Caco-2 (cell line): ENCODE results near the gene NAALADL2. TPM values are rescaled to one million over a fixed set of nuclear protein-coding genes. Genes with fewer than 3 reads are reported as not detected.
"Not testable (repeated sequence)": the region's sequence is repeated elsewhere in the genome, so short reads cannot be mapped to it uniquely, and the experiment has no call there.

Experiments
- BruUV-seq: library from RNA; stranded (reverse); fragments of 400-500 nt; replicated peaks from 2 replicates; lab custom pipeline; 2021; lab: Mats Ljungman, UMichigan
- CTCF ChIA-PET: fragments of 300-600 bp; sonication (Branson Sonifier 250); formaldehyde crosslinking; loops from one replicate; lab custom pipeline; 2022; ENCODE audit warnings: antibody characterized with exemption; lab: Charles Lee
- POLR2A ChIA-PET: fragments of 300-600 bp; sonication (Branson Sonifier 250); formaldehyde crosslinking; loops from one replicate; lab custom pipeline; 2022; ENCODE audit warnings: antibody characterized with exemption; lab: Charles Lee
- DNase-seq, 2 experiments: peaks; one replicate each; pipeline versions ENCODE4 v3.0.0 to v3.0.0-alpha.2; 2020 to 2022
- H3K27me3 ChIP-seq: replicated peaks from 2 replicates; pipeline ENCODE4 v1.6.0; 2011; ENCODE audit warnings: low read length; ENCODE audit not compliant: control insufficient read depth, insufficient read depth
- H3K36me3 ChIP-seq: 2 replicates; pipeline ENCODE4 v1.5.1; 2011; ENCODE audit warnings: low read length; ENCODE audit not compliant: control insufficient read depth, insufficient read depth
- H3K4me1 ChIP-seq: fragments of 250-450 bp; sonication (Bioruptor Pico); 2 replicates; pipeline ENCODE4 v1.5.1; 2020; ENCODE audit warnings: mild to moderate bottlenecking
- H3K4me3 ChIP-seq: 2 replicates; pipeline ENCODE4 v1.5.1; 2011; ENCODE audit warnings: low read depth, mild to moderate bottlenecking, control low read depth, low read length
- H3K9me3 ChIP-seq: fragments of 250-450 bp; sonication (Bioruptor Pico); 2 replicates; pipeline ENCODE4 v1.5.1; 2020; ENCODE audit warnings: mild to moderate bottlenecking, moderate library complexity
- H3K27ac Mint-ChIP-seq: one replicate; pipeline ENCODE4 v1.8.0; 2022; ENCODE audit warnings: mixed read lengths; ENCODE audit not compliant: unreplicated experiment
- H3K27me3 Mint-ChIP-seq: one replicate; pipeline ENCODE4 v1.8.0; 2022; ENCODE audit warnings: mixed read lengths; ENCODE audit not compliant: insufficient read depth, unreplicated experiment
- H3K36me3 Mint-ChIP-seq: one replicate; pipeline ENCODE4 v1.8.0; 2022; ENCODE audit warnings: mild to moderate bottlenecking, mixed read lengths; ENCODE audit not compliant: insufficient read depth, unreplicated experiment
- H3K4me1 Mint-ChIP-seq: one replicate; pipeline ENCODE4 v1.8.0; 2022; ENCODE audit warnings: low read depth, mixed read lengths; ENCODE audit not compliant: unreplicated experiment
- H3K4me3 Mint-ChIP-seq: one replicate; pipeline ENCODE4 v1.8.0; 2022; ENCODE audit warnings: mild to moderate bottlenecking, moderate library complexity, mixed read lengths; ENCODE audit not compliant: unreplicated experiment
- H3K9me3 Mint-ChIP-seq: one replicate; pipeline ENCODE4 v1.8.0; 2022; ENCODE audit warnings: mixed read lengths; ENCODE audit not compliant: unreplicated experiment
- intact Hi-C: fragments of 100-400 bp; cut with micrococcal nuclease; formaldehyde crosslinking; loops from one replicate; pipeline ENCODE4 v1.10.0; 2022; ENCODE audit not compliant: unreplicated experiment
- total RNA-seq: library from RNA; stranded (reverse); gene quantifications from 2 replicates; pipeline ENCODE4 v1.2.3, GENCODE V29; 2022
- TF ChIP-seq, protein P1 (sequence below), 2 experiments: fragments of 200-600 bp in 1 of 2; IDR thresholded peaks; 1 replicate in 1 of 2; 2 replicates in 1 of 2; pipeline versions ENCODE4 v1.5.1 to v1.8.0; 2011 to 2022; ENCODE audit warnings: antibody characterized with exemption in 1 of 2, control low read depth in 1 of 2, inconsistent platforms in 1 of 2, low read depth in 1 of 2, low read length in 1 of 2, mild to moderate bottlenecking in 1 of 2, moderate library complexity in 1 of 2; ENCODE audit not compliant: insufficient read depth in 1 of 2, severe bottlenecking in 1 of 2, unreplicated experiment in 1 of 2

The NAALADL2 gene
- total RNA-seq, 1 experiment from 2014 or later = 4.4 TPM

DNA sequence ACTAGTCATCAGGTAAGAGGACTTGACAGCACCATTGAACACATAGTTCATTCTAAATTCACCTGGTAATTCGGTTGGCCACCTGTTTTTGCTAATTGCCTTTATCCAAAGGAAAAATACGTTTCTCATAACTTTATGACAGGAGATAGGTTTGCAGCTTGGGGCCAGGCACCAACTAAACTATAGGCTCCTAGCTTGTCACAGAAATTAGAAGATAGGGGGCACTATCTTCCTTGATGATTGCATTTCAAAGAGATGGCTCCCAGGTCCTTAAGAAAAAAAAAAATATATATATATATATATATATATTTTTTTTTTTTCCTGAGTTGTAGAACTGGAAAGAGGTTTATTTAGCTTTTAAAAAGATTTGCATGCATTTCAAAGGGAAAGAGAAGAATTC is 563.6 kb downstream of the NAALADL2 start:
- Histone ChIP-seq H3K4me3 (no peak overlapping the region), H3K9me3 (no peaks in the 10 kb centered on the region), H3K36me3 (no peaks in the 10 kb centered on the region), H3K27me3 (no peaks in the 10 kb centered on the region), H3K4me1 (no peaks in the 10 kb centered on the region)
- Mint-ChIP-seq H3K27me3 (no peaks in the 10 kb centered on the region), H3K27ac (no peak overlapping the region), H3K9me3 (no peaks in the 10 kb centered on the region), H3K4me1 (no peaks in the 10 kb centered on the region), H3K36me3 (no peaks in the 10 kb centered on the region), H3K4me3 (no peak overlapping the region)
- no peak for DNase-seq
- intact Hi-C loops = no loop called here
- ChIA-PET CTCF (no interaction called here), POLR2A (no interaction called here)
- no TSS peak for BruUV-seq
- TF ChIP-seq, protein P1, sequence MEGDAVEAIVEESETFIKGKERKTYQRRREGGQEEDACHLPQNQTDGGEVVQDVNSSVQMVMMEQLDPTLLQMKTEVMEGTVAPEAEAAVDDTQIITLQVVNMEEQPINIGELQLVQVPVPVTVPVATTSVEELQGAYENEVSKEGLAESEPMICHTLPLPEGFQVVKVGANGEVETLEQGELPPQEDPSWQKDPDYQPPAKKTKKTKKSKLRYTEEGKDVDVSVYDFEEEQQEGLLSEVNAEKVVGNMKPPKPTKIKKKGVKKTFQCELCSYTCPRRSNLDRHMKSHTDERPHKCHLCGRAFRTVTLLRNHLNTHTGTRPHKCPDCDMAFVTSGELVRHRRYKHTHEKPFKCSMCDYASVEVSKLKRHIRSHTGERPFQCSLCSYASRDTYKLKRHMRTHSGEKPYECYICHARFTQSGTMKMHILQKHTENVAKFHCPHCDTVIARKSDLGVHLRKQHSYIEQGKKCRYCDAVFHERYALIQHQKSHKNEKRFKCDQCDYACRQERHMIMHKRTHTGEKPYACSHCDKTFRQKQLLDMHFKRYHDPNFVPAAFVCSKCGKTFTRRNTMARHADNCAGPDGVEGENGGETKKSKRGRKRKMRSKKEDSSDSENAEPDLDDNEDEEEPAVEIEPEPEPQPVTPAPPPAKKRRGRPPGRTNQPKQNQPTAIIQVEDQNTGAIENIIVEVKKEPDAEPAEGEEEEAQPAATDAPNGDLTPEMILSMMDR (IDR thresholded peaks at IDR 0.05; ENCODE audit: insufficient read depth in 1 of 2, low read depth in 1 of 2, low read length in 1 of 2, severe bottlenecking in 1 of 2, unreplicated experiment in 1 of 2) = no peak

DNA sequence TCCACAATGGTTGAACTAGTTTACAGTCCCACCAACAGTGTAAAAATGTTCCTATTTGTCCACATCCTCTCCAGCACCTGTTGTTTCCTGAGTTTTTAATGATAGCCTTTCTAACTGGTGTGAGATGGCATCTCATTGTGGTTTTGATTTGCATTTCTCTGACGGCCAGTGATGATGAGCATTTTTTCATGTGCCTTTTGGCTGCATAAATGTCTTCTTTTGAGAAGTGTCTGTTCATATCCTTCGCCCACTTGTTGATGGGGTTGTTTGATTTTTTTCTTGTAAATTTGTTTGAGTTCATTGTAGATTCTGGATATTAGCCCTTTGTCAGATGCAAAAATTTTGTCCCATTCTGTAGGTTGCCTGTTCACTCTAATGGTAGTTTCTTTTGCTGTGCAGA is 564.7 kb downstream of the NAALADL2 start:
- H3K4me3 ChIP-seq, H3K36me3 Mint-ChIP-seq, BruUV-seq, H3K4me1 Mint-ChIP-seq, H3K27ac Mint-ChIP-seq, H3K9me3 Mint-ChIP-seq, H3K4me1 ChIP-seq, DNase-seq, H3K27me3 Mint-ChIP-seq, H3K4me3 Mint-ChIP-seq, H3K9me3 ChIP-seq, H3K36me3 ChIP-seq, CTCF ChIA-PET, H3K27me3 ChIP-seq, intact Hi-C loops, POLR2A ChIA-PET: not testable (repeated sequence)

DNA sequence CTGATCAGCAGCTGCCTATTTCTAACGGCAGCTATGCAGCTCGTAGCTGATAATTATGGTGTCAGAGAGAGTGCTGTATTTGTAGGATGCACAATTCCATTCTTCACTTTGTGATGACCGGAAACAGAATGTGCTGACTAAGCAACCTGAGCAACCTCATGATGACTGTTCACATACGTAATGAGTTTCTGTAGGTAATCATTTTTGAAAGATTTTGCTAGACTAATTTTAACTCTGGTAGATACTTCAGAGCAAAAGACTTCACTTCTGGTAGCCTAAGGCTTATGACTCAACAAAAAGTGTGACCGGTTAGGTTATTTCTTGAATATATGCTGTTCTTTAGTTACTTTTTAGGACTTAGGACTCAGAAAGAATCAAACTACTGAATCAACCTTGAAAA is 567.7 kb downstream of the NAALADL2 start:
- intact Hi-C loops = no loop called here
- ChIA-PET CTCF (no interaction called here), POLR2A (no interaction called here)
- BruUV-seq = no TSS peak
- H3K9me3 Mint-ChIP-seq = no peaks in the 10 kb centered on the region
- H3K4me3 Mint-ChIP-seq = no peak overlapping the region
- no peaks in the 10 kb centered on the region for H3K36me3 Mint-ChIP-seq
- TF ChIP-seq, protein P1 (IDR thresholded peaks at IDR 0.05; ENCODE audit: insufficient read depth in 1 of 2, low read depth in 1 of 2, low read length in 1 of 2, severe bottlenecking in 1 of 2, unreplicated experiment in 1 of 2) = no peak
- no peak overlapping the region for H3K27ac Mint-ChIP-seq
- Histone ChIP-seq H3K36me3 (no peaks in the 10 kb centered on the region), H3K4me3 (no peak overlapping the region), H3K4me1 (peaks cover 8% of the 10 kb centered on the region), H3K27me3 (no peaks in the 10 kb centered on the region), H3K9me3 (no peaks in the 10 kb centered on the region)
- H3K27me3 Mint-ChIP-seq = no peaks in the 10 kb centered on the region
- DNase-seq = no peak
- H3K4me1 Mint-ChIP-seq = peaks cover 4% of the 10 kb centered on the region

DNA sequence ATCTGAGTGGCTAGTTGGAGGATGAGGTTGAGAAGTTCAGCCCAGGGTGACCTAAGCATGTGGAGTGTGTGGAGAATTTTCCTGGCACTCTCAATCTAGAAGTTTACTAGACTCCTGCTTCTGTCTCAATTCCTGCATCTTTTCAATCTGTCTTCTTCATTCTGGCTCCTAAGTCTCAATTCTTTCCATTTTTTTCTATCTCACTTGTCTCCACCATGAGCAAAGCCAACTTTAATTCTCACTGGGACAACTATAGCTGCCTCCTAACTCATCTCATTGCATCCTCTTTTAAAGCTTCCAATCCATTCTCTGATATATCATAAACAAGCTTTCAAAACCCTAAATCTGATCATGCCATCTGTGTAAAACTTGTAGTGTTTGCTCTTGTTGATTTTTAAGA is 569.3 kb downstream of the NAALADL2 start:
- Mint-ChIP-seq H3K36me3 (no peaks in the 10 kb centered on the region), H3K9me3 (no peaks in the 10 kb centered on the region), H3K27me3 (no peaks in the 10 kb centered on the region), H3K27ac (no peak overlapping the region), H3K4me1 (peaks cover 17% of the 10 kb centered on the region), H3K4me3 (no peak overlapping the region)
- H3K27me3 ChIP-seq = no peaks in the 10 kb centered on the region
- H3K9me3 ChIP-seq = no peaks in the 10 kb centered on the region
- peaks cover 12% of the 10 kb centered on the region for H3K4me1 ChIP-seq
- intact Hi-C loops = no loop called here
- DNase-seq = no peak
- TF ChIP-seq, protein P1 (IDR thresholded peaks at IDR 0.05; ENCODE audit: insufficient read depth in 1 of 2, low read depth in 1 of 2, low read length in 1 of 2, severe bottlenecking in 1 of 2, unreplicated experiment in 1 of 2) = no peak
- CTCF ChIA-PET = no interaction called here
- no peak overlapping the region for H3K4me3 ChIP-seq
- no peaks in the 10 kb centered on the region for H3K36me3 ChIP-seq
- POLR2A ChIA-PET = no interaction called here
- BruUV-seq = no TSS peak
